Cardiac fibroblast (primary cell): ENCODE results near the gene RTP5.

Source experiments
- DNase-seq, 2 donors: peaks; one replicate each; pipeline versions ENCODE4 v3.0.0 to v3.0.0-alpha.2; 2010; ENCODE audit warnings: low read depth in 2 of 2
- H3K4me3 ChIP-seq, 2 donors: replicated peaks in 1 of 2; 1 replicate in 1 of 2; 2 replicates in 1 of 2; pipeline ENCODE4 v1.5.1; 2011; ENCODE audit warnings: low read depth in 2 of 2, low read length in 2 of 2, mild to moderate bottlenecking in 2 of 2, moderate library complexity in 1 of 2
- CTCF ChIP-seq: IDR thresholded peaks from one replicate; pipeline ENCODE4 v1.5.1; 2011; ENCODE audit warnings: low read depth, mild to moderate bottlenecking, low read length, inconsistent platforms

The RTP5 gene

GRCh38 chr2:241855888-241856422 lies 13.6 kb upstream of the RTP5 start:
- TF ChIP-seq CTCF: no peak
- no peak overlapping the region for H3K4me3 ChIP-seq
- DNase-seq: no peak

DNA sequence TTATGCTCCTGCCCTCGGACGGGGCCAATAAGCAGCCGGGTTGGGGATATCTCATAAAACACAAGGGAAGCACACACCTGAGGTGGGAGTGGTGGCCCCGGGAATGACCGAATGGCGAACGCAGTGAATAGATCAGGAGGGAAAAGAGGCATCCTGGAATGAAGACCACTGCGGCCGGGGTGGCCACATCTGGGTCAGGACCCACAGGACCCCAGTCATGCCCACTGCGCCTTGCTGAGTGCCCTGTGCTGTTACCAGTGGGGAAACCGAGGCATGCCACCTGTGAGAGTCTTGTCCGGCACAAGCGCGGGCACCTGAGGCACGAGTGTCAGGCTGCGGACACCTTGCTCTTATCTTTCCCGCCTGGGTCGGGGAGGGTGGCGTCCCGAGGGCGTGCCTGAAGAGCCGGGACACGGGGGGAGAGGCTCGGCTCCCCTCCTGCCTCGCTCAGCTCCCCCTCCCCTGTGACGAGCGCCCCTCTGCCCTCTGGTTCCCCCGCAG lies 12.4 kb upstream of the RTP5 start:
- no peak overlapping the region for H3K4me3 ChIP-seq
- no peak for TF ChIP-seq CTCF
- no peak for DNase-seq

- H3K4me3 ChIP-seq: no peak overlapping the region
- TF ChIP-seq CTCF: no peak
- DNase-seq: no peak
These were observed 11.9 kb upstream of the RTP5 start for GRCh38 chr2:241857572-241858121.

GRCh38 chr2:241858206-241859016 lies 11.1 kb upstream of the RTP5 start, which contains the start of gene PDCD1:
Gene PDCD1 (minus strand): TSS chr2:241858894. CDS start chr2:241858838, 56 bp downstream.
- TF ChIP-seq CTCF: no peak
- peak within 1 kb of the TSS; percentile 5 to 28 for H3K4me3 ChIP-seq
- DNase-seq: no peak

DNA sequence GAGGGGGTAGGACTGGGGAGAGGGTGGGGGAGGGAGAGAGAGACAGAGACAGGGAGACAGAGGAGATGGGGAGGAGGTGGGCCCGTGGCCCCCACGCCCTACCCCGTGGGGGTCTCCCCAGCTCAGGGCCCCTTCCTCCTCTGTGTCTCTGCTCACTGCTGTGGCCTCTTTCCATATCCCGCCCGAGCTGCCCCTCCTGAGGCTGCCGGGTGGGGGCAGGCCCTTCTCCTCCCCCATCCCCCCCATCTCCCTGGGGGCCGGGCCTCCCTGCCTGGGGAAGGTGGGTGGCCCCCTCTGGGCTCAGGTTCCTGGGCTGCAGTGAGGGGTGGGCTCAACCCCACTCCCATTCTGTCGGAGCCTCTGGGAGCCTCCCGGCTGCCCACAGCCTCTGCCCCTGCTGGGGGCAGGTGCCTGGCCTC lies 10.5 kb upstream of the RTP5 start:
- DNase-seq: no peak
- no peak for TF ChIP-seq CTCF
- H3K4me3 ChIP-seq: no peak overlapping the region

- peak; percentile 42 to 59 for DNase-seq
- H3K4me3 ChIP-seq: peak overlapping the region; percentile 5 to 28
- TF ChIP-seq CTCF: peak; percentile 25
These were observed 9.9 kb upstream of the RTP5 start for GRCh38 chr2:241859436-241860183.
